Putamen (tissue), 1 donor: Measurements from ENCODE around the gene SLC25A24.
"Not testable (repeated sequence)": the region's sequence is repeated elsewhere in the genome, so short reads cannot be mapped to it uniquely, and the experiment has no call there.

Source experiments
- DNase-seq: peaks from one replicate; pipeline ENCODE4 v3.0.0-alpha.2; 2016; ENCODE audit warnings: low spot score

SLC25A24 gene

DNA sequence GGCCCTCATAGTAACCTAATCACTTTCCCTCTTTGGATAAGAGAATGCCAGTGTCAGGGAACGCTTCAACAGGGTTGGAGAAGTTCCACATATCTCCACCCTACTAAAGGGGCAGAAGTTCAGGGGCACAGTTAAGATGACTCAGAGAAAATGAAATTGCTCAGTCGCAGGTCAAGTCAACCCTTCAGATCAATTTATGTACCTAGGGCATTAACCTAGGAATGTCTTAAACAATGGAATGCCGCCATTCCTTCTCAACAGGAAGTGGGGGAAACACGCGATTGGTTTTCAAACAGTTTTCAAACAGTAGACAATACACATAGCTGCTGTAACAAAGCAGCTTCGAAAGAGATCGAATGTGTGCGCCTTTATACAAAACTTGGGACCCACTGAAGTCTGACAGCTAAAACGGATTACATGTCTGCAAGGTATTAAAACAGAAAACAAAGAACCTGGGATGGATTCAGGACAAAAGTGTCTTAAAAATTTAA, 897 bp downstream of the SLC25A24 start:
- DNase-seq = no peak

DNA sequence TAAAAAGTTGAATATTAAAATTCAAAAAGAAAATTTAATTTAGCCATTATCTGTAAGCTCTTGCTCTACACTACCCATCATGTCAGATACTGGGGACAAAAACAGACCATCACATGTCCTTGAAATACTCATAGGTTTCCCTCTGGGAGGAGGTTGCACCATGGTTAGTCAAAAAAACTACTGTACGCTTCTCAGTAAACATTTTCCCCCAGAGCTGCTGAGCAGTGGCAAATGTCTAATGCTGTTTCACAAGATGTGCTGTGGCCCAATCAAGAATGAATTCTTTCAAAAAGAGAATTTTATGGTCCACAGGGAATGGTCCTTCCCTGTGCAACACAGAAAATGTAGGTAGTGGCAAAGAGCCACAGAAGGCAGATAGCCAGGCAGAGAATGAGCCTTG, 6.1 kb downstream of the SLC25A24 start:
- no peak for DNase-seq

DNA sequence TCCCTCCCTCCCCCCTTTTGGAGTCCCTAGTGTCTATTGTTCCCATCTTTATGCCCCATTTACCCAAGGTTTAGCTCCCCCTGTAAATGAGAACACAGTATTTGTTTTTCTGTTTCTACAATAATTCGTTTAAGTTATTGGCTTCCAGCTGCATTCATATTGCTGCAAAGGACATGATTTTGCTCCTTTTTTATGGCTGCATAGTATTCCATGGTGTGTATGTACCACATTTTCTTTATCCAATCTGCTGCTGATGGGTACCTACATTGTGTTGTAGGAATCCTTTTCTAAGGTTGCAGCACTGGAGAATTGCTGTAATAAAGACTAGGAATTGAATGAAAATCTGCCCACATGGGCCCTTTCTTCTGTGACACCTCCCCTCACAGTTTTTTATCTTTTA, 6.8 kb downstream of the SLC25A24 start:
- DNase-seq = no peak

DNA sequence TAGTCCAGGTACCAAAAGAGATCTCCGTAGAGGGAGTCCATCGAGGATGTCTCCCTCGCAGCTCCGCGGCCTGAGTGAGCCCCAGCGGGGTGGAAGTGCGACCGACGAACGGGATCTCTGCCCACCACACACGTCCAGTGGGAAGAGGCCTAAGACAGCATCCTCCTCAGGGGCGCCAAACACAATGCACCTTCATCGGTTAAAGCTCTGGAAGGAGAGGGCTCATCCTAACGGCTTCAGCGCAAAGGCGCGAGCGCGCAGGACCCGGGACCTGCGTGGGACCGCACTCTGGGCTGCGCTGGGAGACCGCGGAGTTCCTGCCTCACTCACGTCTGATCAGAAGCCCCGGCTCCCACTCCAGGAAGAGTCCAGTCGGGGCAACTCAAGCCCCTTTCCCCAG, 7.6 kb downstream of the SLC25A24 start:
- no peak for DNase-seq

DNA sequence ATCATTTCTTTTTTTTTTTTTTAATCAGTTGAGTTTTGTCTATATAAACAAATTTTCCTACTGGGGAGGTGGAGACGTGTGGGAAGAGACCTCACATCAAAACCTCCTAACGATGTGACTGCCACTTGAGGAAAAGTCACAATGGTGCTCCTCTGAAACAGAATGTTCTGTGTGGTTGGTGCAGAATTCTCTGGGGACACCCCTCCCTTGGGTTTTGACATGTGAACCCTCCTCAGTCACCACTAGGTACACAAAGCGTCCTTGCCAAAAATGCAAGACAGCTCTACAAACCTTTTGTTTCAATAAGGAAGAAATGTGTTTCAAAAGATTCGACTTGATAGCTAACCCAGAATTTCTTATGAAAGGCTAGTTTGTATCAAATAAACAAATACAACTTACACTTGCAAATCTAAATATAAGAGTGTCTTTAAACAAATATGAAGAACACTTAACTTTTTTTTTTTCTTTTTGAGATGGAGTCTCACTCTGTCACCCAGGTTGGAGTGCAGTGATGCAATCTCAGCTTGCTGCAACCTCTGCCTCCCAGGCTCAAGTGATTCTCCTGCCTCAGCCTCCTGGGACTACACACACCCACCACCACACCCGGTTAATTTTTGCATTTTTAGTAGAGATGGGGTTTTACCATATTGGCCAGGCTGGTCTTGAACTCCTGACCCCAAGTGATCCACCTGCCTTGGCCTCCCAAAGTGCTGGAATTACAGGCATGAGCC, 9.3 kb downstream of the SLC25A24 start:
- no peak for DNase-seq

DNA sequence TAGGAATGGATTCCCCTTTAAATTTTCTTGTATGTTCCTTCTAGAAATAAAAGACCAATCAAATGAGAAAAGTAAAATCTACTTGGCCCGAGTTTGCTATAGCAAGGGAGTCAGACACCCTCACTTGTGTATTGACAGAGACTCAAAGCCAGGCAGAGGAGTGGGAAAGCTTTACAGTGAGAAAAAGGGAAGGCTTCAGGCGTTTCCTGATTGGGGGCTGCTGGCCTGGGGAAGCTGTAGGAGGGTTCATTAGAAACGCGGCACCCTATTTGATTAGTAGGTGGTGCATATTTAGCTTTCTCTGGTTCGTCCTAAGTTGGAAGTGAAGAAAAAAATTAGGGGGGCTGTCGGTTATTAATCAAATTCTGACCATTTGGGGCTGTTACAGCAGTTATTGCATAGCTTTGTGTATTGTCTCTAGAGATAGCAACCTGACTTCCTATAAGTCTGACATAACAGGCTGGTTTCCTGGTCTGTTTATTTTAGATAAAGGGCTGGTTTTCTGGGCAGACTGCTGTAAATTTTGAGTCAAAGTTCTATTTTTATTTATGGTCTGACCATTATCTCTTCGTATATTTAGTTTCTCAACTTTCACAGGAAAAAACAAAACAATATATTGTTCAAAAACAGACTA, 10.0 kb downstream of the SLC25A24 start:
- no peak for DNase-seq

DNA sequence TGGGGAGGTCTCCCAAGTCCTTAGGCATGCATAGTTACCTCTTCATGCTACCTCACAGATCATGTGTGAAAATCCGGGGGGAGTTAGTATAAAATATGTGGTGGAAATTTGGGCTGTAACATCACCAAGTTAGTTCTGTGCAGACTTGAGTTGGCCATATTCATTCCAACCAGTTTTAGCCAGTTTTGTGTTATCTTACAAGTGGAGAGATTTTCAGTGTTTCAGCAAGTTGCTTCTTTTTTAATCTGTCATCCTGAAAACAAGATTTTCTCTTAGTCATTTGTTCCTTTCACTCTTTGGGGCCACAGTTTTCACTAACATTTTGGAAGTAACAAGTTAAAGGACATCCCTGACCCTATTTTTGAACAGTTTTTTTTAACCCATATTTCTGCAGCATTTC, 11.3 kb downstream of the SLC25A24 start:
- no peak for DNase-seq

DNA sequence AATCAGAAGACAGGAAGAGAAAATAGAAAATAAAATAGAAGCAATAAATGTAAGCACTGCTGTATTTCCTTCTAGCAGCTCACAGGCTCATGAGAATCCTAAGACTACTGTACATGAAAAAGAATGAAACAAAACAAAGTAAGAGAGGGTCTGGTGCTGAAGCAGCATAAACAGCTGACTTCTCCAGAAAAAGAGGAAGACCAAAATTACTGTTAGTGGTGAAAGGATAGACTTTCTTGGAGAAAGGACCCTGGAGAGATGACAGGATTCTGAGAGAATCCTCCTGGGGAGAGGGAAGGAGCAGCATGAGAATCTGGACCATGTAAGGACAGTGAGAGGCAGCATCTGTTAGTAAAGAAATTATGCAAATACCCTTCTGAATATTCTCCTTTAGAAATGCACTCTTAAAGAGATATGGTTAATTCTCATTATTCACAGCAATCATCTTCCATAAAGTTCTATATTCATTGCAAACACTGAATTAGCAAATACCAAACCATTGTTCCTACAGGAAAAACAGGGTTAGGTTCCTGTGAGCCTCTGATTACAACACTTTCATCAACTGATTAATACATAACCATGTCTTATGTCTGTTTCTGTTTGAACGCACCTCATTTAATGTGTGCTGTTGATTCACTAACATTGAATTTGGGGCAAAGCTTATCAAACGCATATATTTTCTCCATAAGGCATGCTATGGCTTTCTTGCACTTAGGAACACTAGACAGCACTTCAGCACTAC, 17.0 kb downstream of the SLC25A24 start:
- DNase-seq = no peak

DNA sequence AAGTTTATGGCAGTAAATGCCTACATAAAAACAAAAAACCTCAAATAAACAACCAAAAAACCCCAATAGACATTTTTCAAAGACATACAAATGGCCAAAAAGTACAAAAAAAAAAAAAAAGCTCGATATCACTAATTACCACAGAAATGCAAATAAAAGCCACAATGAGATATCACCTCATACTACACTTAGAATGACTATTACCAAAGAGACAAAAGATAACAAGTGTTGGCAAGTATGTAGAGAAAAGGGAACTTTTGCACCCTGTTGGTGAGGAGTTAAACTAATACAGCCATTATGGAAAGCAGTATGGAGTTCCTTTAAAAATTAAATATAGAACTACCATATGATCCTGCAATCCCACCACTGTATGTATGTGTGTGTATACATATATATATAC, 21.1 kb downstream of the SLC25A24 start:
- no peak for DNase-seq

DNA sequence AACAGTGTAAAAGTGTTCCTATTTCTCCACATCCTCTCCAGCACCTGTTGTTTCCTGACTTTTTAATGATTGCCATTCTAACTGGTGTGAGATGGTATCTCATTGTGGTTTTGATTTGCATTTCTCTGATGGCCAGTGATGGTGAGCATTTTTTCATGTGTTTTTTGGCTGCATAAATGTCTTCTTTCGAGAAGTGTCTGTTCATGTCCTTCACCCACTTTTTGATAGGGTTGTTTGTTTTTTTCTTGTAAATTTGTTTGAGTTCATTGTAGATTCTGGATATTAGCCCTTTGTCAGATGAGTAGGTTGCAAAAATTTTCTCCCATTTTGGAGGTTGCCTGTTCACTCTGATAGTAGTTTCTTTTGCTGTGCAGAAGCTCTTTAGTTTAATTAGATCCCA, 37.7 kb downstream of the SLC25A24 start:
- not testable (repeated sequence) for DNase-seq

DNA sequence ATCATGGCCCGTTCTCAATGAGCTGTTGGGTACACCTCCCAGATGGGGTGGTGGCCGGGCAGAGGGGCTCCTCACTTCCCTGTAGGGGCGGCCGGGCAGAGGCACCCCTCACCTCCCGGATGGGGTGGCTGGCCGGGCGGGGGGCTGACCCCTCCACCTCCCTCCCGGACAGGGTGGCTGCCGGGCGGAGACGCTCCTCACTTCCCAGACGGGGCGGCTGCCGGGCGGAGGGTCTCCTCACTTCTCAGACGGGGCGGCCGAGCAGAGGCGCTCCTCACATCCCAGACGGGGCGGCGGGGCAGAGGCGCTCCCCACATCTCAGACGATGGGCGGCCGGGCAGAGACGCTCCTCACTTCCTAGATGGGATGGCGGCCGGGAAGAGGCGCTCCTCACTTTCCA, 40.2 kb downstream of the SLC25A24 start:
- DNase-seq = not testable (repeated sequence)

DNA sequence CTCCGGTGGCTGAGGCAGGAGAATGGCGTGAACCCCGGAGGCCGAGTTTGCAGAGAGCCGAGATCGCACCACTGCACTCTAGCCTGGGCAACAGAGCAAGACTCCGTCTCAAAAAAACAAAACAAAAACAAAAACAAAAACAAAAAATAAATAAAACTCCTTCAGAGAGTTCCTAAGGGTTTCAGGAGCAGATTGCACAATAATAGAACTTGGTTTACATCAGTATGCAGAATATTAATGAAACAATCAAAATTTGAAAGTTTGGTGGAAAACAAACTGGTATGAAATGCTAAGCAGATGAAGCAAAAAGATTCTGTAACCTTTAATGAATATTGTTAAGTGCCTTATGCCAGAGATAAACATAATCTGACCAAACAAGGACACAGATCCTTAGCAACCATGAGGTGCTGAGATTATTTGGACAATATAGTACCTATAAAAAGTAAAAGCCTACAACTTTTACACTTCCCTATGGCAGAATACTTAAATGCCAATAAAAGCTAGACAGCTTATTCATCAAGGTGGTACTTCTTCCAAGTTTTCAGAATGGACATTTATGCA, 41.2 kb downstream of the SLC25A24 start:
- DNase-seq = no peak

DNA sequence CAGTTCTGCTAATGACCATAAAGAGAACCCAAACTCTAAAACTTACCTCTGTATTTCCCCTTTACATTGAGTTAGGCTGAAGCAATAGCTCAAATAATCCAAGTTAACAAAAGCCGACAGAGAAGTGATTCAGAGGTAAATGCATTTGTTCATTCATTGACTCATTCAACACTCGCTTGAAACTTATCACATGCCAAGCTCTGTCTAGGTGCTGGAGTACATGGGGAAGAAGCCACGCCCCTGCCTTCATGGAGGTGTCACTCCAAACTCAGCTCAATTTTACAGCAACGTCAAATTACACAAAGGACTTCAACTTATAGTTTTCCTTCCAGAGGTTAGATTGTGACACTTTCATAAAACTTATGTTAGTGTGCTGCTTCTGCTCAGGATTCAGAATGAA, 45.8 kb downstream of the SLC25A24 start:
- DNase-seq = no peak

DNA sequence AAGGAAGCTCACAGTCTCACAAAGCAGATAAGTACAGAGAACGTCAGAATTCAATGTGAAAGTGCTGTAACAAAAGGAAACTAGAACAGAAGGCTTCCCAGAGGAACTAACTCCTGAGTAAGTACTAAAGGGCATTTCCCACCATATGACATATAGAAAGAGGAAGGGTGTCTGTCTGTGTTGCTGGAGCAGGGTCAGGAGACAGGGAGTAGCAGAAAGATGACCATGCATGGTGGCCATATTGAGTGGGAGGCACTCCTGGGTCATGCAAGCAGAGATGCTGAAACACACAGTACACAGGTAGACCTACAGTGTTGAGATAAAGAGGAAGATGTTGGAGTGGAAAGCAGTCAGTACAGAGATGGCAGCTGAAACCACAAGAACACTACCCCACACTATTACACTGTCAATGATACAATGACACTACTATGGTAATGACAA, 47.3 kb downstream of the SLC25A24 start:
- DNase-seq = no peak

DNA sequence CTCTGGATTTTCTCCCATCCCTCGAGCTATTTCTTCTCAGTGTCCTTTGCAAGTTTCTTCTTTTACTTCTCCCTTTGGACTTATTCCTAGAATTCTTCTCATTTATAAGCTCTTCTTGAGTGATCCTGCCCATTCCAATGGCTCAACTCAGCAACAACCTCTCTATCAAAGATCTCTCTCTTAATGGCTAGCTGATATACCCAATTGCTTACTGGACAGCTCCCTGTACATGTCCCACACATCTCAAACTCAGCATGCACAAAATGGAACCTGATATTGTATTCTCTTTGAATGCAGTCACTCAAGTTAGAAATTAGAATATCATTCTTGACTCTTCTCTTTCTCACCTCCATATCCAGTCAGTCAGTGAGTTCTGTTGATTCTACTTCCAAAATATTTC, 48.6 kb downstream of the SLC25A24 start:
- DNase-seq = no peak

DNA sequence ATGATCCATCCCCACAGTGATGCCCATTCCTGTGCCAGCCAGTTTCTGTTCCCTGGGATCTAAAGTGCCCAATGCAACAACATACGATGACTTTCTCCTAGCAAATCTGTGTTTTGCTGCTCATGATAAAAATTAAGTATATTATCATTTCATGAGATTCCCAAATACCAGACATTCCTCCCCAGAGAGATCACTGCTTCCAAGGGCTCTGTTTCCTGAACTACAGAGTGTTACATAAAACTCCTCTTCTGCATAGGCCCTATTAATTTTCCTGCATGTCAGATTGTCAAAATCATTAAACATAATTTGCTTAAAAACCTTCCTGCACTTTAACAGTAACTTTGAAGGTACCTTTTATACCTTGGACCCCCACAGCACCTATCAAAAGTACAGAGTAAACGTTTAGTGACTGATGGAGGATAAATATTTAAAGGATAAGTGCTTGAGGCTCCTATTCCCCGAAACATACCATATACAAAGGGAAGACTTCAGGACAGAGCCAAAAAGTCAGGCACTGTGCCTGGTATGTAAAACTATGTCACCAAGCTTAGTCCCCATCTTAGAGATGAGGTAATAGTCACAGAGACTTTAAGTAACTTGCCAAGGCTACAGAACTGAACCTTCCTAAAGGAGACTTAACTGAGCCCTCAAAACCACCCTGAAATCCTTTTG, 50.2 kb downstream of the SLC25A24 start:
- no peak for DNase-seq

DNA sequence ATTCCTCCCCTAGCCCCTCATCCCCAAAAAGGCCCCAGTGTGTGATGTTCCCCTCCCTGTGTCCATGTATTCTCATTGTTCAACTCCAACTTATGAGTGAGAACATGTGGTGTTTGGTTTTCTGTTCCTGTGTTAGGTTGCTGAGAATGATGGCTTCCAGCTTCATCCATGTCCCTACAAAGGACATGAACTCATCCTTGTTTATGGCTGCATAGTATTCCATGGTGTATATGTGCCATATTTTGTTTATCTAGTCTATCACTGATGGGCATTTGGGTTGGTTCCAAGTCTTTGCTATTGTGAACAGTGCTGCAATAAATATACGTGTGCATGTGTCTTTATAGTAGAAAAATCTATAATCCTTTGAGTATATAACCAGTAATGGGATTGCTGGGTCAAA, 55.6 kb downstream of the SLC25A24 start:
- DNase-seq = not testable (repeated sequence)

DNA sequence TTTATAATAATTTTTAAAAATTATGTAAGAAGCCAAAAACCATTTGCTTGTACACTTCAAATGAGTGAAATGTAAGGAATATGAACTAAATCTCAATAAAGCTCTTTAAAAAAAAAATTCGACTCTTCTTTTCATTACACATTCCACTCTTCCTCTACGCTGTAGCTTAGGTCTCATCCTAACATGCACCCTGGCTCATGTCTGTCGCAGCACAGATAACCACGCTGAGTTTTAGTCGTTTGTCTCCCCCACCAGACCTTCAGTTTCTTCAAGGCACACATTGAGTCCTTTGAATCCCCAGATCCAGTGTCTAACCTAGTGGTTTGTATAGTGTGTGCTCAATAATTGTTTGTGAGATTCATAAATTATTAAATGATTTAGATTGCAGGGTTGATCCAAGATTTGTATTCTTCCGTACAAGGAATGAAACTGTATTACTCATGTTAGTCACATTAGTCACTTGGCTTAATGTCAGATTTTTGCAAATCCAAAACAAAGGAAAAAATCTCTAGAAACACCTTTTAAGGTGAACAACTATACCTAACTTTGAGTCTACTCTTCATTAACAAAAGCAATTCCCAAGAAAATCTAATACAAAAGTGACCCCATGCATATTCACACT, 57.3 kb downstream of the SLC25A24 start:
- no peak for DNase-seq

DNA sequence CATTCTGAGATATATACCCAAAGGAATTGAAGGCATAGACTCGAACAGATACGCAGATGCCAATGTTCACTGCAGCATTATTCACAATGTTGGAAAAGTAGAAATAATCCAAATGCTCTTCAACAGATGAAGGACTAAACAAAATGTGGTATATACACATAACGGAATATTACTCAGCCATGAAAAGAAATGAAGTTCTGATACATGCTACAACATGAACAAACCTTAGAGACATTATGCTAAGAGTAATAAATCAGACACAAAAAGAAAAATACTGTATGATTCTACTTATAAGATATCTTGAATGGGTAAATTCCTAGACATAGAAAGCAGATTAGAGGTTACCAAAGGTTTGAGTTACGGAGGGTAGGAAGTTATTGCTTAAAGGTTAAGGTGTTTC, 57.9 kb downstream of the SLC25A24 start:
- DNase-seq = no peak

DNA sequence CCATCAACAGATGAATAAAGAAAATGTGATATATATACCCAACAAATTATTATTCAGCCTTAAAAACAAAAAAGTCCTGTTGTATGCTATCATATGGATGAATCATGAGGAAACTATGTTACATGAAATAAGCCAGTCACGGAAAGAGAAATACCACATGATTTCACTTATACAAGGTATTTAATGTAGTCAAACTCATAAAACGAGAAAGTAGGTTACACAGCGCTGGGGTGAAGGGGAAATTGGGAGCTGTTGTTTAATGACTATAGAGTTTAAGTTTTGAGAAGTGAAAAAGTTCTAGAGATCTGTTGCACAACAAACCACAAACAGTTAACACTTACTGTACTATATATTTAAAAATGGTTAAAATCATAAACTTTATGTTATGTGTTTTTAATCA, 58.5 kb downstream of the SLC25A24 start:
- DNase-seq = no peak

DNA sequence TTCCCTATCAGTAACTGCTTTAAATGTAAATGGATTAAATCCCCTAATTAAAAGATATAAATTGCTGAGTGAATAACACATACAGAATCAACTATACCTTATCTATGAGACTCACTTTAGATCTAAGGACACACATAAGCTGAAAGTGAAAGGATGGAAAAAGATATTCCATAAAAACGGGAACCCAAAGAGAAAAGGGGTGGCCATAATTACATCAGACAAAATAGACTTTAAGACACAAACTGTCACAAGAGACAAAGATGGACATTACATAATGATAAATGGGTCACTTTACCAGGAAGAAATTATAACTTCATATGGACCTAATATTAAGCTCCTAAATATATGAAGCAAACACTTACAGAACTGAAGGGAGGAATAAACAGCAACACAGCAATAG, 59.2 kb downstream of the SLC25A24 start:
- no peak for DNase-seq

DNA sequence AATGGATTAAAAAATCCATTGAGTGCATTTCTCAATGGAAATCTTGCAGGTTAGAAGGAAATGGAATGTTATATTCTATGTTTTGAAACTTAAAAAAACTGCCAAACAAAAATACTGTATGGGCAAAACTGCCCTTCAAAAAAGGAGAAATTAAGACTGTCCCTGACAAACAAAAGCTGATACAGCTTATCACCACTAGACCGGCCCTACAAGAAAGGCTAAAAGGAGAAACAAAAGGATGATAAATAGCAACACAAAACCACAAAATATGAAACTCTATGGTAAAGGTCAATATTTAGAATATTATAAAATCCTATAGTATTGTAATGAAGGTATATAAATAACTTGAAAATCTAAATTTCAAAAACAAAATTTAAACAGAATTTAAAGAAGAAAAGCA, 60.0 kb downstream of the SLC25A24 start:
- DNase-seq = no peak
